ENCODE measurements around the gene SMOC2. TPM values are rescaled to one million over a fixed set of nuclear protein-coding genes. Genes with fewer than 3 reads are reported as not detected.

The SMOC2 gene
- total and polyA plus RNA-seq, 2 of the 4 experiments (the other 2 are of a cell fraction), result not detected

DNA sequence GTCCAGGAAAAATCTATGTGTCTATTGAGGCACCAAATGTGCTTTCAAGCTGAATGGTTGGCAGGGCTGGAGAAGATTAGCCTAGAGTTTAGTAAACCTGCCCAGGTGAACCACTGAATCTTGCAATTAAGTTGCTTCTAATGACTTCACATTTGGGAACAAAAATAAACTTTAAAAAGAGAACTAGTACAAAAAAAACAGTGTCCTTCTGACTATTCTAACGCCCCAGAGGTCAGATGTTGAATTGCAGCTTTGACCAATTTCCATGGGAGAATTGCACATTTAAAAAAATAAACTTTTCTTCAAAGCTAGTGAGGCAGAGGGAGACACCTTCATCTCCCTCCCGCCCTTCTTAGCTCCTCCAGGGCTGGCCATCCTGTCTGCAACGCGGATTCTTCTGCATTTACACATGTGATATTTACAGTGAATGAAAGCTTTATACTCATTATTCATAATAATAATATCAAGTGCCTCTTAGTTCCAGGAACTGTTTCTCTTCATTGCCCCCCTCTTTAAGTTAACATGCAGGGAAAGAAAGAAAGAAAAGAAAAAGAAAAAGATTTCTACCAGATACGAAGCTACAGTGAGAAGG lies 270.2 kb downstream of the SMOC2 start:
- in situ Hi-C loops (cut with MboI; ENCODE audit: low sequenced_read_pairs) (no loop called here), intact Hi-C loops (cut with micrococcal nuclease) (no loop called here), dilution Hi-C loops (cut with HindIII; ENCODE audit: low sequenced_read_pairs, unreplicated experiment) (no loop called here)
- Histone ChIP-seq H3K79me1 (ENCODE audit: low read depth in 1 of 2, low read length in 2 of 2) (no peaks in the 10 kb centered on the region), H3K4me2 (ENCODE audit: low read depth, low read length) (no peak overlapping the region), H2BK120ac (ENCODE audit: low read depth, low read length) (no peak overlapping the region), H3K56ac (ENCODE audit: extremely low read depth, insufficient read depth, low read length) (no peak overlapping the region), H3K9me3 (ENCODE audit: control insufficient read depth, insufficient read depth, low read length) (peaks cover 46% of the 10 kb centered on the region), H2AK5ac (ENCODE audit: low read depth, low read length) (no peak overlapping the region), H2BK5ac (ENCODE audit: low read depth, low read length, poor library complexity, severe bottlenecking) (no peak overlapping the region), H2AK9ac (replicated peaks; ENCODE audit: low read depth, low read length, poor library complexity) (no peak overlapping the region), H2AFZ (replicated peaks; ENCODE audit: low read length, poor library complexity) (no peak overlapping the region), H3K4me1 (ENCODE audit: control insufficient read depth, insufficient read depth, low read length) (no peaks in the 10 kb centered on the region), H3K14ac (replicated peaks; ENCODE audit: low read depth, low read length) (no peak overlapping the region), H3K4ac (ENCODE audit: low read depth, low read length) (no peak overlapping the region), H4K5ac (ENCODE audit: low read depth, low read length) (no peak overlapping the region), H3K18ac (ENCODE audit: low read depth, low read length) (no peak overlapping the region), H3K9me1 (ENCODE audit: insufficient read depth, low read length) (no peaks in the 10 kb centered on the region), H3K4me3 (ENCODE audit: insufficient read depth, low read depth, low read length) (no peak overlapping the region), H4K91ac (ENCODE audit: insufficient read depth, low read depth, low read length) (no peak overlapping the region), H4K8ac (ENCODE audit: low read depth in 2 of 2, low read length in 2 of 2) (no peak overlapping the region), H2BK15ac (ENCODE audit: low read depth, low read length) (no peak overlapping the region), H4K20me1 (ENCODE audit: insufficient read depth, low read length) (no peaks in the 10 kb centered on the region), H2BK20ac (ENCODE audit: low read depth, low read length) (no peak overlapping the region), H3K9ac (ENCODE audit: low read depth, low read length) (no peak overlapping the region), H3K23ac (ENCODE audit: low read depth, low read length) (no peak overlapping the region), H3K27me3 (ENCODE audit: control insufficient read depth, insufficient read depth, low read length) (no peaks in the 10 kb centered on the region), H3K27ac (ENCODE audit: insufficient read depth, low read length) (no peak overlapping the region), H3K36me3 (ENCODE audit: control insufficient read depth, insufficient read depth, low read length) (no peaks in the 10 kb centered on the region)
- ChIA-PET CTCF (no interaction called here), POLR2A (ENCODE audit: unreplicated experiment) (no interaction called here)
- BruUV-seq (replicated peaks), result no TSS peak
- WGBS, 2 experiments (ENCODE audit: extremely low coverage in 2 of 2, insufficient read length in 1 of 2), result no CpG with 5 or more reads among the region's 5 CpGs
- no peak for DNase-seq
- no peak for ATAC-seq (ENCODE audit: low read depth)
- TF ChIP-seq CEBPB (IDR thresholded peaks at IDR 0.05; ENCODE audit: low read depth, low read length) (no peak), RCOR1 (IDR thresholded peaks at IDR 0.05; ENCODE audit: insufficient replicate concordance, low read length) (no peak), BHLHE40 (IDR thresholded peaks at IDR 0.05; ENCODE audit: low read depth, low read length) (no peak), NFE2L2 (IDR thresholded peaks at IDR 0.05; ENCODE audit: low read depth, low read length) (no peak), FOS (IDR thresholded peaks at IDR 0.05; ENCODE audit: low read depth, low read length) (no peak), SMC3 (IDR thresholded peaks at IDR 0.05; ENCODE audit: low read depth, low read length) (no peak), CHD1 (IDR thresholded peaks at IDR 0.05; ENCODE audit: low read depth, low read length) (no peak), POLR2A (IDR thresholded peaks at IDR 0.05; ENCODE audit: low read depth, low read length) (no peak), MAFK (IDR thresholded peaks at IDR 0.05; ENCODE audit: low read depth, low read length) (no peak), MXI1 (IDR thresholded peaks at IDR 0.05; ENCODE audit: borderline replicate concordance, low read depth, low read length) (no peak), RFX5 (IDR thresholded peaks at IDR 0.05; ENCODE audit: low read depth, low read length) (no peak), MAZ (IDR thresholded peaks at IDR 0.05; ENCODE audit: borderline replicate concordance, low read depth, low read length) (no peak), RAD21 (IDR thresholded peaks at IDR 0.05; ENCODE audit: low read length) (no peak)
- TF ChIP-seq, protein P1, sequence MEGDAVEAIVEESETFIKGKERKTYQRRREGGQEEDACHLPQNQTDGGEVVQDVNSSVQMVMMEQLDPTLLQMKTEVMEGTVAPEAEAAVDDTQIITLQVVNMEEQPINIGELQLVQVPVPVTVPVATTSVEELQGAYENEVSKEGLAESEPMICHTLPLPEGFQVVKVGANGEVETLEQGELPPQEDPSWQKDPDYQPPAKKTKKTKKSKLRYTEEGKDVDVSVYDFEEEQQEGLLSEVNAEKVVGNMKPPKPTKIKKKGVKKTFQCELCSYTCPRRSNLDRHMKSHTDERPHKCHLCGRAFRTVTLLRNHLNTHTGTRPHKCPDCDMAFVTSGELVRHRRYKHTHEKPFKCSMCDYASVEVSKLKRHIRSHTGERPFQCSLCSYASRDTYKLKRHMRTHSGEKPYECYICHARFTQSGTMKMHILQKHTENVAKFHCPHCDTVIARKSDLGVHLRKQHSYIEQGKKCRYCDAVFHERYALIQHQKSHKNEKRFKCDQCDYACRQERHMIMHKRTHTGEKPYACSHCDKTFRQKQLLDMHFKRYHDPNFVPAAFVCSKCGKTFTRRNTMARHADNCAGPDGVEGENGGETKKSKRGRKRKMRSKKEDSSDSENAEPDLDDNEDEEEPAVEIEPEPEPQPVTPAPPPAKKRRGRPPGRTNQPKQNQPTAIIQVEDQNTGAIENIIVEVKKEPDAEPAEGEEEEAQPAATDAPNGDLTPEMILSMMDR (conservative IDR thresholded peaks at IDR 0.05; ENCODE audit: low read depth, low read length), result no peak

Data from IMR-90 (cell line).